Progenitor cell of endocrine pancreas (in vitro differentiated cells): ENCODE results near the gene S100A7A. TPM values are rescaled to one million over a fixed set of nuclear protein-coding genes. Genes with fewer than 3 reads are reported as not detected.

ENCODE experiments used
- DNase-seq: peaks from one replicate; pipeline ENCODE4 v3.0.0; 2021; ENCODE audit warnings: low spot score; ENCODE audit not compliant: unreplicated experiment
- H3K27ac Mint-ChIP-seq: 2 replicates; pipeline ENCODE4 v1.8.0; 2021; ENCODE audit warnings: mild to moderate bottlenecking, moderate library complexity, mixed read lengths
- H3K27me3 Mint-ChIP-seq: 2 replicates; pipeline ENCODE4 v1.8.0; 2021; ENCODE audit warnings: mixed read lengths
- H3K36me3 Mint-ChIP-seq: 2 replicates; pipeline ENCODE4 v1.8.0; 2022; ENCODE audit warnings: mixed read lengths; ENCODE audit not compliant: insufficient read depth
- H3K4me1 Mint-ChIP-seq: 2 replicates; pipeline ENCODE4 v1.8.0; 2021; ENCODE audit warnings: low read depth, mixed read lengths
- H3K4me3 Mint-ChIP-seq: 2 replicates; pipeline ENCODE4 v1.8.0; 2021; ENCODE audit warnings: low read depth, mild to moderate bottlenecking, moderate library complexity, mixed read lengths
- H3K9me3 Mint-ChIP-seq: 2 replicates; pipeline ENCODE4 v1.8.0; 2021; ENCODE audit warnings: low read depth, mixed read lengths
- CTCF ChIP-seq: fragments of 200-600 bp; sonication (generic); IDR thresholded peaks from one replicate; pipeline ENCODE4 v1.5.0; 2021; ENCODE audit warnings: antibody characterized with exemption, mild to moderate bottlenecking; ENCODE audit not compliant: unreplicated experiment
- total RNA-seq: library from RNA; stranded (reverse); gene quantifications from 2 replicates; pipeline ENCODE4 v1.2.1, GENCODE V29; 2021

Gene S100A7A
- total RNA-seq, 1 donor from 2014 or later = not detected

DNA sequence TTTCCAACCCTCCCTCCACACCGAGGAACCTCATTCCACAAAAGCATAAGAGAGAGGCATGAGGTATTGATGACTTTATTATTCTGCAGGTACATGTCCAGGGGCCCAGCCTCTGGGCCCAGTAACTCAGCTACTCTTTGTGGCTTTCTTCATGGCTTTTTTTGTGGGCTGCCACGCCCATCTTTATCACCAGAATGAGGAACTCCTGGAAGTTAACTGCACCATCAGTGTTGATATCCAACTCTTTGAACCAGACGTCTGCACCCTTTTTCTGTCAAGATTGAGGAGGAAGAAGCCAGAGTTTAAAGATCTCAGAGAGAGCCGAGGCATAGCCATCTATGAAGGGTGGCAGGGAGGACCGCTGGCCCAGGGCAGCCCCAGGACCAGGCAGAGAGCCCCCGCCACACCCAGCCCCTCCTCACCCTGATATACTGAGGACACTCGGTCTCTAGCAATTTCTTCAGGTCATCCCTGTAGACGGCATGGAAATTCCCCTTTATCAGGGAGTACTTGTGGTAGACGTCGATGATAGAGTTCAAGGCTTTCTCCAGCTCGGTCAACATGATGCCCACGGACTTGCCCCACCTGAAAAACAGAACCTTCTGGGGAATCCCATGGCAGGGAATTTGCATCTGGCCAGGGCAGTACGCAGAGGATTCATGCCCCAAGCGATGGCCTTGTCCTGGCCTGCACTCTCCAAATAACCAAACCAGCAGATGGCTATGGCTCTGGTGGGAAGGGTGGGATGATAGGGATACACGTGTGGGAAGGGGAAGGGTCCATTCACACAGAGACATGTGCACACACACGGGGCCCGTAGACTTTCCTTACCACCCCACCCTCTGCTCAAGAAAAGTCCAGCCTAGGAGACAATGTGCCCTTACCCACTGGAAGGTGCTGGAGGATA, 26.1 kb upstream of the S100A7A start:
- Mint-ChIP-seq H3K36me3 (no peaks in the 10 kb centered on the region), H3K27ac (no peak overlapping the region), H3K27me3 (peaks cover 40% of the 10 kb centered on the region), H3K4me3 (no peak overlapping the region), H3K9me3 (no peaks in the 10 kb centered on the region), H3K4me1 (no peaks in the 10 kb centered on the region)
- TF ChIP-seq CTCF = no peak
- no peak for DNase-seq

GRCh38 chr1:153390938-153391710, 25.2 kb upstream of the S100A7A start, which contains the start of gene S100A8:
Gene S100A8, minus strand, starts transcription at chr1:153391073. Its CDS starts 538 bp downstream, at chr1:153390535.
- no peak within 1 kb of the TSS for H3K4me3 Mint-ChIP-seq

GRCh38 chr1:153392258-153392657, 24.1 kb upstream of the S100A7A start:
- Mint-ChIP-seq H3K27ac (no peak overlapping the region), H3K36me3 (no peaks in the 10 kb centered on the region), H3K9me3 (no peaks in the 10 kb centered on the region), H3K4me3 (no peak overlapping the region), H3K27me3 (peaks cover 45% of the 10 kb centered on the region), H3K4me1 (no peaks in the 10 kb centered on the region)
- DNase-seq = no peak
- no peak for TF ChIP-seq CTCF

More at GRCh38 chr1:153390938-153391710, 25.2 kb upstream of the S100A7A start, which contains the start of gene S100A8:
- Mint-ChIP-seq H3K27ac (no peak within 1 kb of the TSS), H3K9me3 (no peaks in the 10 kb centered on the region), H3K27me3 (peaks cover 47% of the 10 kb centered on the region), H3K4me1 (no peaks in the 10 kb centered on the region), H3K36me3 (no peaks in the 10 kb centered on the region)
- no peak for TF ChIP-seq CTCF
- no peak for DNase-seq

DNA sequence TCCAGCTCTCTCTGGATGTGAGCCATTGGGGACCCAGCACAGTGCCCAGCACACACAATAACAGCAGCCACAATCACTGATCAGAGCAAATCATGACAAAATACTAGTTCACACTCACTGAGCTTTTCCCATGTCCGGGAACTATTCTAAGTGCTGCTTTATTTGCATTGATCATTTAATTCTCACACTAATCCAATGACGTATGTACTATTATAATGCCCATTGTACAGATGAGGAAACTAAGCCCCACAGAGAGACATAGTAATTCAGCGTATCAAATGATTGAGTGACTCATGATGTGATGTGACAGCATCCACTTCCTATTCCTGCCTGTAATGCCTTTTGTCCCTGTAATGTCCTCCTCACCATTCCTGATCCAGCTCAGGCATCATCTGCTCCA, 23.5 kb upstream of the S100A7A start:
- no peak for TF ChIP-seq CTCF
- DNase-seq = no peak
- H3K4me3 Mint-ChIP-seq = no peak overlapping the region

DNA sequence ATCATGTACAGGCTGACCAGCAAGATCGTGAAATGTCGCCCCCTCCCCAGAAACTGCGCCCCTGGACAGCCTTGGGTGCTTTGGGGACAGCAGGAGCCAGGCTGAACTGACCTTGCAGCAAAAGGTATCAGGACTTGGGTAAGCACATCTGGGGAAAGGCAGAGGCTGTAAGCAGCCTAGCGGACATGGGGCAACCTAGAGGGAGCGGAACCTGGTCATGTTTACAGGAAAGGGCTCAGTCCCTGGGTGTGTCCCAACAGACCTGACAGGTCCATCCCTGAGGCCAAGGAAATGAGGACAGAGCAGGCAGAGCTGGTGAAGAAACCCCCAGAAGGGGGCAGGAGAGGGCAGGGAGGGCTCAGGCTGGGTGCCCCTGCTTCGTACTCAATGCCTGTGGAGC, 22.4 kb upstream of the S100A7A start:
- no peak overlapping the region for H3K27ac Mint-ChIP-seq
- TF ChIP-seq CTCF = peak; percentile 18
- H3K9me3 Mint-ChIP-seq = no peaks in the 10 kb centered on the region
- no peaks in the 10 kb centered on the region for H3K4me1 Mint-ChIP-seq
- DNase-seq = no peak
- H3K4me3 Mint-ChIP-seq = no peak overlapping the region
- H3K27me3 Mint-ChIP-seq = peaks cover 42% of the 10 kb centered on the region
- no peaks in the 10 kb centered on the region for H3K36me3 Mint-ChIP-seq

More for the DNA sequence above, 23.5 kb upstream of the S100A7A start:
- Mint-ChIP-seq H3K27ac (no peak overlapping the region), H3K36me3 (no peaks in the 10 kb centered on the region), H3K27me3 (peaks cover 44% of the 10 kb centered on the region), H3K4me1 (no peaks in the 10 kb centered on the region), H3K9me3 (no peaks in the 10 kb centered on the region)
